ENCODE results near the gene PPM1E. TPM values are rescaled to one million over a fixed set of nuclear protein-coding genes. Genes with fewer than 3 reads are reported as not detected.

The PPM1E gene
- total RNA-seq, 2 donors from 2014 or later: 0.26 to 0.66 TPM

GRCh38 chr17:58809564-58809936 lies 53.9 kb downstream of the PPM1E start:
- 79 to 87% methylated on average over 1 of the region's 1 CpG for WGBS, 2 donors
- no peak for TF ChIP-seq POLR2A (IDR thresholded peaks at IDR 0.05)
- TF ChIP-seq, protein P1, sequence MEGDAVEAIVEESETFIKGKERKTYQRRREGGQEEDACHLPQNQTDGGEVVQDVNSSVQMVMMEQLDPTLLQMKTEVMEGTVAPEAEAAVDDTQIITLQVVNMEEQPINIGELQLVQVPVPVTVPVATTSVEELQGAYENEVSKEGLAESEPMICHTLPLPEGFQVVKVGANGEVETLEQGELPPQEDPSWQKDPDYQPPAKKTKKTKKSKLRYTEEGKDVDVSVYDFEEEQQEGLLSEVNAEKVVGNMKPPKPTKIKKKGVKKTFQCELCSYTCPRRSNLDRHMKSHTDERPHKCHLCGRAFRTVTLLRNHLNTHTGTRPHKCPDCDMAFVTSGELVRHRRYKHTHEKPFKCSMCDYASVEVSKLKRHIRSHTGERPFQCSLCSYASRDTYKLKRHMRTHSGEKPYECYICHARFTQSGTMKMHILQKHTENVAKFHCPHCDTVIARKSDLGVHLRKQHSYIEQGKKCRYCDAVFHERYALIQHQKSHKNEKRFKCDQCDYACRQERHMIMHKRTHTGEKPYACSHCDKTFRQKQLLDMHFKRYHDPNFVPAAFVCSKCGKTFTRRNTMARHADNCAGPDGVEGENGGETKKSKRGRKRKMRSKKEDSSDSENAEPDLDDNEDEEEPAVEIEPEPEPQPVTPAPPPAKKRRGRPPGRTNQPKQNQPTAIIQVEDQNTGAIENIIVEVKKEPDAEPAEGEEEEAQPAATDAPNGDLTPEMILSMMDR (IDR thresholded peaks at IDR 0.05): no peak
- Histone ChIP-seq H3K27me3 (no peaks in the 10 kb centered on the region), H3K36me3 (replicated peaks in 1 of 2; ENCODE audit: insufficient read depth in 1 of 2, low read depth in 2 of 2) (no peaks in the 10 kb centered on the region), H3K27ac (no peak overlapping the region), H3K4me3 (no peak overlapping the region), H3K9me3 (no peaks in the 10 kb centered on the region), H3K4me1 (no peaks in the 10 kb centered on the region)
- intact Hi-C loops (cut with DNase I): no loop called here
- ATAC-seq (no peak), DNase-seq (no peak)

GRCh38 chr17:58811290-58811689 lies 55.6 kb downstream of the PPM1E start:
- Histone ChIP-seq H3K27ac (no peak overlapping the region), H3K36me3 (replicated peaks in 1 of 2; ENCODE audit: insufficient read depth in 1 of 2, low read depth in 2 of 2) (no peaks in the 10 kb centered on the region), H3K4me3 (no peak overlapping the region), H3K9me3 (no peaks in the 10 kb centered on the region), H3K4me1 (no peaks in the 10 kb centered on the region), H3K27me3 (no peaks in the 10 kb centered on the region)
- no peak for TF ChIP-seq POLR2A (IDR thresholded peaks at IDR 0.05)
- TF ChIP-seq, protein P1 (IDR thresholded peaks at IDR 0.05): no peak
- 82 to 87% methylated on average over 3 of the region's 3 CpGs for WGBS, 2 donors
- ATAC-seq: no peak
- DNase-seq: no peak
- intact Hi-C loops (cut with DNase I): no loop called here

DNA sequence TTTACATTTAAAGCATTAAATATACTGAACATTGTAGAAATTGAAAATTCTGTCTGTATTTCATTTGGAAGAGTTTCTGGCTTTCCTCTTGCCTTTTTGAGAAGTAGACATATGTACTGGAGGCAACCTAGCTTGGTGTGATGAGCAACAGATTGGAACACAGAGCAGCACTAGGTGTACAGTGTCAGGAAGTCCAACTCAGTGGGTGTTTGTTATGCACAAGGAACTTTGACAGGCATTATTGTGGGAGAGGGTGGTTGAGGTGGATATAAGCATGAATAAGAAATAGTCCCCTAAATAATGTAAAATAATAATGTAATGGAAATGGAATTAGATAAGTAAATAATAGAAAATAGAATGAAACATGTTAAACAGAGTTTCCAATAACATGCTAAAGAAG lies 58.1 kb downstream of the PPM1E start:
- ATAC-seq (no peak), DNase-seq (no peak)
- TF ChIP-seq, protein P1 (IDR thresholded peaks at IDR 0.05): no peak
- TF ChIP-seq POLR2A (IDR thresholded peaks at IDR 0.05): no peak
- H3K9me3 ChIP-seq: no peaks in the 10 kb centered on the region
- H3K4me1 ChIP-seq: no peaks in the 10 kb centered on the region
- H3K27ac ChIP-seq: no peak overlapping the region
- H3K36me3 ChIP-seq (replicated peaks in 1 of 2; ENCODE audit: insufficient read depth in 1 of 2, low read depth in 2 of 2): no peaks in the 10 kb centered on the region
- intact Hi-C loops (cut with DNase I): no loop called here
- H3K4me3 ChIP-seq: no peak overlapping the region
- no peaks in the 10 kb centered on the region for H3K27me3 ChIP-seq

DNA sequence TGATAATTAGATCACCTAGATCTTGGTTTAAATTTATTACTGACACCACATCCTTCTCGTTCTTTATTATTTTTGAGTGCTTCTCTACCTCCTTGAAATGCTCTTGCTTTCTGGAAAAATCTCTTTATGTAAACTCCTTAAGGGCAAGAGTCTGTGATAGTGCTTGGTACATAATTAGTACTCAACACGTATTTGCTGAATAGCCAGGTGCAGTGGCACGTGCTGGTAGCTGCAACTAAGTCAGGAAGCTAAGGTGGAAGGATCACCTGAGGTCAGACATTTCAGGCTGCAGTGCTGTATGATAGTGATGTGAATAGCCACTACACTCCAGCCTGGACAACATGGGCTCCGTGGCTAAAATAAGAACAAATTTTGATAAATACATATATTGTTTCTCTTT lies 63.0 kb downstream of the PPM1E start:
- Histone ChIP-seq H3K9me3 (no peaks in the 10 kb centered on the region), H3K4me1 (no peaks in the 10 kb centered on the region), H3K36me3 (replicated peaks in 1 of 2; ENCODE audit: insufficient read depth in 1 of 2, low read depth in 2 of 2) (no peaks in the 10 kb centered on the region), H3K27ac (no peak overlapping the region), H3K27me3 (no peaks in the 10 kb centered on the region), H3K4me3 (no peak overlapping the region)
- intact Hi-C loops (cut with DNase I): no loop called here
- TF ChIP-seq POLR2A (IDR thresholded peaks at IDR 0.05): no peak
- ATAC-seq: no peak
- WGBS, 2 donors: 58 to 61% methylated on average over 4 of the region's 4 CpGs
- DNase-seq: no peak

- Histone ChIP-seq H3K9me3 (no peaks in the 10 kb centered on the region), H3K36me3 (replicated peaks in 1 of 2; ENCODE audit: insufficient read depth in 1 of 2, low read depth in 2 of 2) (no peaks in the 10 kb centered on the region), H3K27me3 (no peaks in the 10 kb centered on the region), H3K4me3 (no peak overlapping the region), H3K4me1 (no peaks in the 10 kb centered on the region), H3K27ac (no peak overlapping the region)
- intact Hi-C loops (cut with DNase I): no loop called here
- ATAC-seq (no peak), DNase-seq (no peak)
- WGBS, 2 donors: 48 to 53% methylated on average over 6 of the region's 6 CpGs
- no peak for TF ChIP-seq POLR2A (IDR thresholded peaks at IDR 0.05)
- TF ChIP-seq, protein P1 (IDR thresholded peaks at IDR 0.05): no peak
Measured at GRCh38 chr17:58822148-58823050, 66.7 kb downstream of the PPM1E start.

All from body of pancreas (tissue), 4 donors.